Fibroblast of lung (primary cell): Measurements from ENCODE around the gene NXN. TPM values are rescaled to one million over a fixed set of nuclear protein-coding genes. Genes with fewer than 3 reads are reported as not detected.
"Not testable (repeated sequence)": the region's sequence is repeated elsewhere in the genome, so short reads cannot be mapped to it uniquely, and the experiment has no call there.

Experiments used
- DNase-seq, 2 donors: peaks; one replicate each; pipeline versions ENCODE4 v3.0.0 to v3.0.0-alpha.2; 2010; ENCODE audit warnings: low read depth in 2 of 2
- H2AFZ ChIP-seq: 2 replicates; pipeline ENCODE4 v1.5.1; 2012; ENCODE audit warnings: low read length, control low read depth, inconsistent platforms
- H3K27ac ChIP-seq: 2 replicates; pipeline ENCODE4 v1.5.1; 2011; ENCODE audit warnings: low read length, control low read depth; ENCODE audit not compliant: insufficient read depth
- H3K27me3 ChIP-seq: 2 replicates; pipeline ENCODE4 v1.5.1; 2011; ENCODE audit warnings: mild to moderate bottlenecking, low read length; ENCODE audit not compliant: control insufficient read depth, insufficient read depth
- H3K36me3 ChIP-seq: 2 replicates; pipeline ENCODE4 v1.5.1; 2011; ENCODE audit warnings: low read length; ENCODE audit not compliant: control insufficient read depth, insufficient read depth
- H3K4me1 ChIP-seq: 2 replicates; pipeline ENCODE4 v1.5.1; 2011; ENCODE audit warnings: low read length; ENCODE audit not compliant: control insufficient read depth, insufficient read depth; ENCODE audit errors: extremely low read depth
- H3K4me2 ChIP-seq: 2 replicates; pipeline ENCODE4 v1.5.1; 2011; ENCODE audit warnings: low read length, control low read depth; ENCODE audit not compliant: insufficient read depth; ENCODE audit errors: extremely low read depth
- H3K4me3 ChIP-seq, 4 experiments: fragments of 200-600 bp in 1 of 4; sonication (generic) in 1 of 4; replicated peaks in 1 of 4; 2 replicates each; pipeline ENCODE4 v1.5.1; 2011 to 2016; ENCODE audit warnings: low read length in 4 of 4, low read depth in 3 of 4, mild to moderate bottlenecking in 3 of 4, control low read depth in 2 of 4, inconsistent platforms in 1 of 4, mixed read lengths in 1 of 4; ENCODE audit not compliant: insufficient read depth in 1 of 4; ENCODE audit errors: control extremely low read depth in 1 of 4
- H3K79me2 ChIP-seq: 2 replicates; pipeline ENCODE4 v1.5.1; 2012; ENCODE audit warnings: mild to moderate bottlenecking, low read length, inconsistent platforms; ENCODE audit not compliant: control insufficient read depth, insufficient read depth
- H3K9ac ChIP-seq: 2 replicates; pipeline ENCODE4 v1.5.1; 2011; ENCODE audit warnings: mild to moderate bottlenecking, low read length, control low read depth; ENCODE audit not compliant: insufficient read depth
- H3K9me3 ChIP-seq: 2 replicates; pipeline ENCODE4 v1.5.1; 2012; ENCODE audit warnings: low read depth, low read length; ENCODE audit not compliant: control insufficient read depth, insufficient read depth
- H4K20me1 ChIP-seq: 2 replicates; pipeline ENCODE4 v1.5.1; 2011; ENCODE audit warnings: low read length; ENCODE audit not compliant: control insufficient read depth, insufficient read depth; ENCODE audit errors: extremely low read depth
- EZH2 ChIP-seq: IDR thresholded peaks from 2 replicates; pipeline ENCODE4 v1.5.1; 2012; ENCODE audit warnings: low read length, control low read depth, mild to moderate bottlenecking; ENCODE audit errors: missing control alignments
- polyA plus RNA-seq, 2 donors: library from polyadenylated mRNA; depleted of rRNA in 1 of 2; stranded (reverse) in 1 of 2; unstranded in 1 of 2; fragments of >200 nt; gene quantifications; 2 replicates each; pipeline ENCODE4 v1.2.1, GENCODE V29; 2011 to 2012; ENCODE audit warnings: missing spikeins in 1 of 2
- total RNA-seq: library from RNA; depleted of rRNA; stranded (reverse); fragments of >200 nt; gene quantifications from 2 replicates; pipeline ENCODE4 v1.2.1, GENCODE V29; 2014
- TF ChIP-seq, protein P1 (sequence below), 2 donors: IDR thresholded peaks in 1 of 2; conservative IDR thresholded peaks in 1 of 2; 1 replicate in 1 of 2; 2 replicates in 1 of 2; pipeline ENCODE4 v1.5.1; 2011 to 2012; ENCODE audit warnings: low read length in 2 of 2, control low read depth in 1 of 2, inconsistent platforms in 1 of 2, low read depth in 1 of 2, mild to moderate bottlenecking in 1 of 2

NXN gene
- total and polyA plus RNA-seq, 2 donors (not counting 1 experiment from before 2014, with no cell fraction given), result 38.5 to 53.8 TPM

DNA sequence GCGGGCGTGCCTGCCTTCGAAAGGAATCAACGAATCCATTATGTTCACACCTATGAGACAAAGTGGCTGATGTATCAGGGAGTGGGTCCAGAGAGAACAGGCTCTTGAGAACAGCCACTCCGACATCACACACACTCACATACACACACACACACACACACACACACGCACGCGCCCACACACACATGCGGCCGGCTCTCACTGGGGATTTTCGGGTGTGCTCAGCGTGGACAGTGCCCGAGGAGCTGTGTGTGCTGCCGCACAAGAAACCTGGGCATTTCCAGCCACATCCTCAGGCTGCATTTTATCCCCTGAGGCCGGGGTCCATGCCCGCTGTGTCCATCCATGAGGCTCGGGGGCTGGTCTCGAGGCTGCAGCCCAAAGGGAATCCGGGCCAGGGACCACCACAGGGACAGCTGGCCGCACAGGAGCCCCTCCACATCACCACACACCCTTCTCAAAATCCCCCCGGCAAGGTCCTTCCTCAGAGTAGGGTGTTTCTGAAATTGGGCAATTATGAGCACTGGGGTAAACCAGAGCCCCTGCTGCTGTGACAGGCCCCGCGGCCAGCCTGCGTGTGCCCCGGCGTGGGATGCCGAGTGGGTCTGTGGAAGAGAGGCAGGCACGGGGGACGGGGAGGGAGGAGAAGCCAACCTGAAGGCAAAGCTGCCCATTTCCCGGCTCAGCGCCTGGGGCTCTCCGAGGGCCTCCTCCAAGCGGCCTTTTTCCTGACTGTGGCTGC lies 172.6 kb downstream of the NXN start:
- Histone ChIP-seq H4K20me1 (no peaks in the 10 kb centered on the region), H3K27me3 (no peaks in the 10 kb centered on the region)
- TF ChIP-seq, protein P1, sequence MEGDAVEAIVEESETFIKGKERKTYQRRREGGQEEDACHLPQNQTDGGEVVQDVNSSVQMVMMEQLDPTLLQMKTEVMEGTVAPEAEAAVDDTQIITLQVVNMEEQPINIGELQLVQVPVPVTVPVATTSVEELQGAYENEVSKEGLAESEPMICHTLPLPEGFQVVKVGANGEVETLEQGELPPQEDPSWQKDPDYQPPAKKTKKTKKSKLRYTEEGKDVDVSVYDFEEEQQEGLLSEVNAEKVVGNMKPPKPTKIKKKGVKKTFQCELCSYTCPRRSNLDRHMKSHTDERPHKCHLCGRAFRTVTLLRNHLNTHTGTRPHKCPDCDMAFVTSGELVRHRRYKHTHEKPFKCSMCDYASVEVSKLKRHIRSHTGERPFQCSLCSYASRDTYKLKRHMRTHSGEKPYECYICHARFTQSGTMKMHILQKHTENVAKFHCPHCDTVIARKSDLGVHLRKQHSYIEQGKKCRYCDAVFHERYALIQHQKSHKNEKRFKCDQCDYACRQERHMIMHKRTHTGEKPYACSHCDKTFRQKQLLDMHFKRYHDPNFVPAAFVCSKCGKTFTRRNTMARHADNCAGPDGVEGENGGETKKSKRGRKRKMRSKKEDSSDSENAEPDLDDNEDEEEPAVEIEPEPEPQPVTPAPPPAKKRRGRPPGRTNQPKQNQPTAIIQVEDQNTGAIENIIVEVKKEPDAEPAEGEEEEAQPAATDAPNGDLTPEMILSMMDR (conservative IDR thresholded peaks at IDR 0.05 in 1 of 2, IDR thresholded peaks at IDR 0.05 in 1 of 2; ENCODE audit: low read depth in 1 of 2, low read length in 2 of 2), result no peak
- no peak for TF ChIP-seq EZH2

DNA sequence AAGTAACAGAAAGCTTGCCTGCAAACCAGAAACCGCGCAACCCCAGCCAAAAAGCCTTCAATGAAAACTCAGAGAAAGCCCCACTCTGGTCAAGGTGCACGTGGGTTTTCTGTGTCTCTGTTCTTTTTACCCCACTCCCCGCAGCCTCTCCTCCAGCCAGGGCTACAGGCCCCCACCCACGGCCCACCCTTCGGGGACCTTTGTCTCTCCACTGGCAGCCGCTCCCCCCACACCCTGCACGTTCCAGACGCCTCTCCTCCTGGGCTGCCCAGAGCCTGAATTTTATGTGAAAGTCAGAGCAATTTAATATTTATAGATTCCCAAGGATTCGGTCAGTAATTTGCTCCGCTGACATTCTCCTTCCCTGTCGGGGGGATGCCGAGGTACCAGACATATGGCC lies 173.2 kb downstream of the NXN start:
- no peak overlapping the region for H3K4me2 ChIP-seq
- H3K36me3 ChIP-seq, result peaks cover 2% of the 10 kb centered on the region
- no peaks in the 10 kb centered on the region for H3K4me1 ChIP-seq
- no peak overlapping the region for H3K9ac ChIP-seq
- no peaks in the 10 kb centered on the region for H4K20me1 ChIP-seq
- H3K4me3 ChIP-seq, result no peak overlapping the region
- H3K27me3 ChIP-seq, result no peaks in the 10 kb centered on the region
- no peaks in the 10 kb centered on the region for H3K9me3 ChIP-seq
- no peak overlapping the region for H3K27ac ChIP-seq
- DNase-seq, result no peak
- H2AFZ ChIP-seq, result no peak overlapping the region
- H3K79me2 ChIP-seq, result no peaks in the 10 kb centered on the region
- no peak for TF ChIP-seq EZH2
- TF ChIP-seq, protein P1 (conservative IDR thresholded peaks at IDR 0.05 in 1 of 2, IDR thresholded peaks at IDR 0.05 in 1 of 2; ENCODE audit: low read depth in 1 of 2, low read length in 2 of 2), result no peak

More for the DNA sequence above, 172.6 kb downstream of the NXN start:
- Histone ChIP-seq H3K9ac (no peak overlapping the region), H3K36me3 (peaks cover 2% of the 10 kb centered on the region), H3K9me3 (no peaks in the 10 kb centered on the region), H3K79me2 (no peaks in the 10 kb centered on the region), H2AFZ (no peak overlapping the region), H3K4me2 (no peak overlapping the region), H3K27ac (no peak overlapping the region), H3K4me3 (no peak overlapping the region), H3K4me1 (no peaks in the 10 kb centered on the region)
- no peak for DNase-seq

DNA sequence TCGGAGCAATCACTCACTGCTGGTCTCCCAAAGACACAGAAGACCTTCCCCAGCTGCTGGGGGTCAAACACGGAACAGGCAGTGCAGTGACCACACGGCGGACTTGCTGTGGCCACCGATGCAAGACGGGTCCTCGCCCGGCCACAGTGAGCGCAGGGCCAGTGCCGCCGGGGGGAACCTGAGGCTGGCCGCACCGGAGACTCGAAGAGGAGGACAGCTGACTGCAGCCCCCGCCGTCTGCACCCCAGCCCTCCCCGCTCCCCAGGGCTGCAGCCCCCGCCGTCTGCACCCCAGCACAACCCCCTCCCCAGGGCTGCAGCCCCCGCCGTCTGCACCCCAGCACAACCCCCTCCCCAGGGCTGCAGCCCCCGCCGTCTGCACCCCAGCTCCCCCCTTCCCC lies 173.7 kb downstream of the NXN start:
- H3K27me3 ChIP-seq, H2AFZ ChIP-seq, H3K4me3 ChIP-seq, H3K79me2 ChIP-seq, H4K20me1 ChIP-seq, H3K27ac ChIP-seq, H3K9me3 ChIP-seq, H3K4me2 ChIP-seq, H3K4me1 ChIP-seq, H3K36me3 ChIP-seq, DNase-seq, H3K9ac ChIP-seq: not testable (repeated sequence)
